Esophagus muscularis mucosa (tissue), 4 donors: ENCODE data around the gene DAB2. TPM values are rescaled to one million over a fixed set of nuclear protein-coding genes. Genes with fewer than 3 reads are reported as not detected.

ENCODE experiments used
- DNase-seq: peaks from one replicate; pipeline ENCODE4 v3.0.0-alpha.2; 2017; ENCODE audit errors: extremely low spot score
- H3K27ac ChIP-seq, 4 donors: fragments of 200-600 bp; sonication (generic); replicated peaks in 1 of 4; 1 replicate in 3 of 4; 2 replicates in 1 of 4; pipeline ENCODE4 v1.5.1; 2016 to 2019; ENCODE audit warnings: mild to moderate bottlenecking in 1 of 4
- H3K27me3 ChIP-seq, 4 donors: fragments of 200-600 bp; sonication (generic); one replicate each; pipeline versions ENCODE4 v1.5.1 to v1.6.0; 2016 to 2019
- H3K36me3 ChIP-seq, 4 donors: fragments of 200-600 bp; sonication (generic); one replicate each; pipeline ENCODE4 v1.5.1; 2016 to 2019
- H3K4me1 ChIP-seq, 4 donors: fragments of 200-600 bp; sonication (generic); one replicate each; pipeline ENCODE4 v1.5.1; 2016 to 2019
- H3K4me3 ChIP-seq, 4 donors: fragments of 200-600 bp; sonication (generic); 1 replicate in 2 of 4; 2 replicates in 2 of 4; pipeline ENCODE4 v1.5.1; 2016 to 2019; ENCODE audit warnings: mild to moderate bottlenecking in 4 of 4, moderate library complexity in 1 of 4
- H3K9me3 ChIP-seq, 4 donors: fragments of 200-600 bp; sonication (generic); 1 replicate in 3 of 4; 2 replicates in 1 of 4; pipeline ENCODE4 v1.5.1; 2016 to 2019
- EP300 ChIP-seq: sonication (generic); formaldehyde crosslinking; IDR thresholded peaks from one replicate; pipeline ENCODE4 v1.6.1; 2017; ENCODE audit warnings: antibody characterized with exemption
- POLR2A ChIP-seq: fragments of 450-650 bp; IDR thresholded peaks from one replicate; pipeline ENCODE4 v1.6.1; 2017; ENCODE audit warnings: antibody characterized with exemption, moderate library complexity, mild to moderate bottlenecking, low read depth
- POLR2AphosphoS5 ChIP-seq, 2 donors: sonication (generic); formaldehyde crosslinking; IDR thresholded peaks; one replicate each; pipeline ENCODE4 v1.6.1; 2017; ENCODE audit warnings: antibody characterized with exemption in 2 of 2
- WGBS: methylation state at CpG from one replicate; pipeline ENCODE4 v1.1.5; 2018; 5-methylcytosine and 5-hydroxymethylcytosine counted together
- intact Hi-C: fragments of 100-400 bp; cut with DNase I; formaldehyde crosslinking; loops from one replicate; pipeline ENCODE4 v1.15.1; 2023
- total RNA-seq, 4 donors: library from RNA; depleted of rRNA; stranded (reverse); fragments of >200 nt; gene quantifications; one replicate each; pipeline versions ENCODE4 v1.1.0 to v1.2.1, GENCODE V29; 2016
- TF ChIP-seq, protein P1 (sequence below), 3 experiments: fragments of 200-600 bp in 2 of 3; fragments of 450-650 bp in 1 of 3; sonication (generic) in 2 of 3; IDR thresholded peaks; one replicate each; pipeline ENCODE4 v1.5.1; 2017 to 2019; ENCODE audit warnings: antibody characterized with exemption in 3 of 3, mild to moderate bottlenecking in 2 of 3, moderate library complexity in 1 of 3

DAB2 gene
- total RNA-seq, 4 donors from 2014 or later: 48.7 to 84.3 (median 55.1) TPM

DNA sequence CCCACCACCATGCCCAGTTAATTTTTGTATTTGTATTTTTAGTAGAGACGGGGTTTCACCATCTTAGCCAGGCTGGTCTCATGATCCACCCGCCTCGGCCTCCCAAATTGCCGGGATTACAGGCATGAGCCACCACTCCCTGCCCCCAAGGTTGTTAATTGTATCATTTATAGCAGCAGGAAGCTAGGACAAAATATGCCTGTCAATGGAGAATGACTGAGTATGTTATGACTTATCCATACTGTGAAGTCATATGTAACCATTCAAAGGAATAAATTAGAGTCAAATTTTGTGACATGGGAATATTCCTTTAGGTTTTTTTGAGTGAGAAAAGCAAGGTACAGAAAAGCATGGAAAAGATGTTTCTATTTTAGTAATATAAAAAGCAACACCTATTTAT, 3.9 kb upstream of the DAB2 start:
- intact Hi-C loops: no loop called here
- no peak overlapping the region for H3K4me3 ChIP-seq
- no peak for DNase-seq

GRCh38 chr5:39427633-39428032, 2.9 kb upstream of the DAB2 start:
- TF ChIP-seq POLR2AphosphoS5 (IDR thresholded peaks at IDR 0.05) (no peak), EP300 (no peak), POLR2A (no peak)
- TF ChIP-seq, protein P1, sequence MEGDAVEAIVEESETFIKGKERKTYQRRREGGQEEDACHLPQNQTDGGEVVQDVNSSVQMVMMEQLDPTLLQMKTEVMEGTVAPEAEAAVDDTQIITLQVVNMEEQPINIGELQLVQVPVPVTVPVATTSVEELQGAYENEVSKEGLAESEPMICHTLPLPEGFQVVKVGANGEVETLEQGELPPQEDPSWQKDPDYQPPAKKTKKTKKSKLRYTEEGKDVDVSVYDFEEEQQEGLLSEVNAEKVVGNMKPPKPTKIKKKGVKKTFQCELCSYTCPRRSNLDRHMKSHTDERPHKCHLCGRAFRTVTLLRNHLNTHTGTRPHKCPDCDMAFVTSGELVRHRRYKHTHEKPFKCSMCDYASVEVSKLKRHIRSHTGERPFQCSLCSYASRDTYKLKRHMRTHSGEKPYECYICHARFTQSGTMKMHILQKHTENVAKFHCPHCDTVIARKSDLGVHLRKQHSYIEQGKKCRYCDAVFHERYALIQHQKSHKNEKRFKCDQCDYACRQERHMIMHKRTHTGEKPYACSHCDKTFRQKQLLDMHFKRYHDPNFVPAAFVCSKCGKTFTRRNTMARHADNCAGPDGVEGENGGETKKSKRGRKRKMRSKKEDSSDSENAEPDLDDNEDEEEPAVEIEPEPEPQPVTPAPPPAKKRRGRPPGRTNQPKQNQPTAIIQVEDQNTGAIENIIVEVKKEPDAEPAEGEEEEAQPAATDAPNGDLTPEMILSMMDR (IDR thresholded peaks at IDR 0.05): no peak
- intact Hi-C loops: no loop called here
- no peak for DNase-seq
- Histone ChIP-seq H3K36me3 (no peaks in the 10 kb centered on the region), H3K27me3 (no peaks in the 10 kb centered on the region), H3K4me1 (peaks cover 11 to 40% (median 35%) of the 10 kb centered on the region in 4 donors), H3K27ac (peak overlapping the region in 1 of 4 donors; percentile 85), H3K9me3 (no peaks in the 10 kb centered on the region), H3K4me3 (no peak overlapping the region)

More for the DNA sequence above, 3.9 kb upstream of the DAB2 start:
- H3K36me3 ChIP-seq: no peaks in the 10 kb centered on the region
- H3K9me3 ChIP-seq: no peaks in the 10 kb centered on the region
- TF ChIP-seq, protein P1 (IDR thresholded peaks at IDR 0.05): no peak
- TF ChIP-seq POLR2AphosphoS5 (IDR thresholded peaks at IDR 0.05): no peak
- no peak for TF ChIP-seq POLR2A
- TF ChIP-seq EP300: no peak
- no peak overlapping the region for H3K27ac ChIP-seq
- WGBS: 91% methylated on average over 4 of the region's 4 CpGs
- H3K4me1 ChIP-seq: peaks cover 11 to 30% (median 26%) of the 10 kb centered on the region in 4 donors
- no peaks in the 10 kb centered on the region for H3K27me3 ChIP-seq

- no peaks in the 10 kb centered on the region for H3K9me3 ChIP-seq
- TF ChIP-seq, protein P1 (IDR thresholded peaks at IDR 0.05): no peak
- TF ChIP-seq POLR2A: no peak
- TF ChIP-seq POLR2AphosphoS5 (IDR thresholded peaks at IDR 0.05): no peak
- no peak for TF ChIP-seq EP300
- H3K36me3 ChIP-seq: no peaks in the 10 kb centered on the region
- no peaks in the 10 kb centered on the region for H3K27me3 ChIP-seq
- no peak overlapping the region for H3K4me3 ChIP-seq
- DNase-seq: no peak
- intact Hi-C loops: no loop called here
- H3K27ac ChIP-seq: peak overlapping the region; percentile 18 to 89 (median 86)
- H3K4me1 ChIP-seq: peaks cover 12 to 44% (median 39%) of the 10 kb centered on the region in 4 donors
- 24% methylated on average over 3 of the region's 3 CpGs for WGBS
These were observed 2.4 kb upstream of the DAB2 start for GRCh38 chr5:39427229-39427628.

DNA sequence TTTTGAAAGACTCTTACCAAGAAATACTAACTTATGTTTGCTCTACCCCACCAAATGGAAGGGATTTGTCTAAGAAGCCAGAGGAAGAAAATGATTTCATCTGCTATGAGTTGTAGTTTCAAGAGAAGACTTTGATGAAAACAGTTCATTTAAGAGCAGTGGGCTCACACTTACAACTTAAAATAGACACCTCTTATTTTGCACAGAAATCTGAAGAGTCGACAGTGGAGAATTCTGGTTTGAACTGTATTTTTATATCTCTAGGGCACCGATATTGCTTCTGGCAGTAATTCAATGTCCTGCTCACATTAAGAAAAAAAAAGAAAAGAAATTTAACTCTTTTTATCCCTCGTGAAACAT, 1.9 kb upstream of the DAB2 start:
- Histone ChIP-seq H3K9me3 (no peaks in the 10 kb centered on the region), H3K27ac (peak overlapping the region; percentile 18 to 89 (median 86)), H3K4me3 (no peak overlapping the region), H3K36me3 (no peaks in the 10 kb centered on the region), H3K27me3 (no peaks in the 10 kb centered on the region), H3K4me1 (peaks cover 16 to 49% (median 43%) of the 10 kb centered on the region in 4 donors)
- no peak for DNase-seq
- TF ChIP-seq POLR2A (no peak), POLR2AphosphoS5 (IDR thresholded peaks at IDR 0.05) (no peak), EP300 (no peak)
- TF ChIP-seq, protein P1 (IDR thresholded peaks at IDR 0.05): no peak
- intact Hi-C loops: no loop called here
- 34% methylated on average over 3 of the region's 3 CpGs for WGBS
